Kidney capillary endothelial cell (primary cell): ENCODE data around the gene PTAFR.
"Not testable (repeated sequence)": the region's sequence is repeated elsewhere in the genome, so short reads cannot be mapped to it uniquely, and the experiment has no call there.

Experiments used
- DNase-seq: peaks from one replicate; pipeline ENCODE4 v3.0.0-alpha.2; 2018; ENCODE audit warnings: low spot score

The PTAFR gene

GRCh38 chr1:28145728-28146127, 30.8 kb downstream of the PTAFR start:
- DNase-seq: no peak

- no peak for DNase-seq
These were observed 32.0 kb downstream of the PTAFR start for GRCh38 chr1:28144203-28145135.

GRCh38 chr1:28143496-28144202, 32.8 kb downstream of the PTAFR start:
- DNase-seq: no peak

GRCh38 chr1:28141685-28142084, 34.8 kb downstream of the PTAFR start:
- DNase-seq: no peak

DNA sequence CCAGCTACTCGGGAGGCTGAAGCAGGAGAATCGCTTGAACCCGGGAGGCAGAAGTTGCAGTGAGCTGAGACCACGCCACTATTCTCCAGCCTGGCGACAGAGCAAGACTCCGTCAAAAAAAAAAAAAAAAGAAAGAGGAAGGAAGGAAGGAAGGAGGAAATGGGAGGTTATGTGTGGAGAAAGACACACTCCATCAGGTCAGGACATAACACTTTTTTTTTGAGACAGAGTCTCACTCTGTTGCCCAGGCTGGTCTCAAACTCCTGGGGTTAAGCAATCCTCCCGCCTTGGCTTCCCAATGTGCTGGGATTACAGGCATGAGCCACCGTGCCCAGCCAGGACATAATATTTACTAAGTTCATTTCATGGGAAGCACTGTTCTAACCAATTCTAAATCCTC, 36.6 kb downstream of the PTAFR start:
- DNase-seq: not testable (repeated sequence)

GRCh38 chr1:28139025-28139712, 37.3 kb downstream of the PTAFR start:
- DNase-seq: no peak

DNA sequence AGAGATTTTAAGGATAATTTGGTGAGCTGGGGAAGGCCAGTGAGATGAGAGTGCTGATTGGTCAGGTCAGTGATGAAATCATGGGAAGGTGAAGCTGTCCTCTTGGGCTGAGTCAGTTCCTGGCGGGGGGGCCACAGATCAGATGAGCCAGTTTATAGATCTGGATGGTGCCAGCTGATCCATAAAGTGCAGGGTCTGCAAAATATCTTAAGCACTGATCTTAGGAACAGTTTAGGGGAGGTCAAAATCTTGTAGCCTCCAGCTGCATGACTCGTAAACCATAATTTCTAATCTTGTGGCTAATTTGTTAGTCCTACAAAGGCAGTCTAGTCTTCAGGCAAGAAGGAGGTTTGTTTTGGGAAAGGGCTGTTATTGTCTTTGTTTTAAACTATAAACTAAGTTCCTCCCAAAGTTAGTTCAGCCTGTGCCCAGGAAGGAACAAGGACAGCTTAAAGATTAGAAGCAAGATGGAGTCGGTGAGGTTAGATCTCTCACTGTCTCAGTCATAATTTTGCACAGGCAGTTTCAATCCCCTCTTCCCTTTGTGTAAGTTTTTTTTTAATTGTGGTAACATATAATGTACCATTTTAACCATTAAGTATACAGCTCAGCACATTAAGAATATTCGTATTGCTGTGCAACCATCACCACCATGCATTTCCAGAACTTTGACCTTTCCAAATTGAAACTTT, 39.4 kb downstream of the PTAFR start:
- no peak for DNase-seq

DNA sequence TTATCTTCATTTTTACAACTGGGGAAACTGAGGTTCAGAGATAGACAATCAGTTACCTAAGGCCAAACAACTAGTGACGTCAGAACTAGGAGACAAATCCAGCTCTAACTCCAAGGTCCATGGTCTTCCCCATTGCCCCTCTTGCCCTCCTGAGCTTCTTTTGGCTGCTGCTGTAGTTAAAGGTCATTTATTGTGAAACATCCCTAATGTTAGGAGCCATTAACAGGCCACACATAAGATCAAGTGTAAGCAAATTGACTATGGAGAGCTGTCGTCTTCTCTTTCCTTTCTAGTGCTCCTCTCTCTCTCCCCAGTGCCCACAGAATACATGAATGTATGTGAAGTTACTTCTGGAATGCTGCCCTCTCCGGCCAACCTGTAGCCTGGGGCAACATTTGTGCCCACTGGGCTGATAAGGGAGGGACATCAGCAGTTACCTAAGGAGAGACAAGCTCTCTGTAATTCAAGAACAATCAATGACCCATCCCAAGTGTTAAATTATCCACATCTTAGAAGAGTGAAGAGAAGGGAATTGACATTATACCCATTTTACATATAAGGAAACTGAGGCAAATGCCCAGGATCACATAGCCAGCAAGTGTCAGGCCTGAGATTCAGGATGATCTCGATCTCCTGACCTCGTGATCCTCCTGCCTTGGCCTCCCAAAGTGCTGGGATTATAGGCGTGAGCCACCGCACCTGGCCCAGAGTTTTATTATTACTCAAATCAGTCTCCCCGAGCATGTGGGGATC, 40.1 kb downstream of the PTAFR start:
- DNase-seq: no peak

GRCh38 chr1:28135371-28136168, 40.9 kb downstream of the PTAFR start:
- DNase-seq: no peak

DNA sequence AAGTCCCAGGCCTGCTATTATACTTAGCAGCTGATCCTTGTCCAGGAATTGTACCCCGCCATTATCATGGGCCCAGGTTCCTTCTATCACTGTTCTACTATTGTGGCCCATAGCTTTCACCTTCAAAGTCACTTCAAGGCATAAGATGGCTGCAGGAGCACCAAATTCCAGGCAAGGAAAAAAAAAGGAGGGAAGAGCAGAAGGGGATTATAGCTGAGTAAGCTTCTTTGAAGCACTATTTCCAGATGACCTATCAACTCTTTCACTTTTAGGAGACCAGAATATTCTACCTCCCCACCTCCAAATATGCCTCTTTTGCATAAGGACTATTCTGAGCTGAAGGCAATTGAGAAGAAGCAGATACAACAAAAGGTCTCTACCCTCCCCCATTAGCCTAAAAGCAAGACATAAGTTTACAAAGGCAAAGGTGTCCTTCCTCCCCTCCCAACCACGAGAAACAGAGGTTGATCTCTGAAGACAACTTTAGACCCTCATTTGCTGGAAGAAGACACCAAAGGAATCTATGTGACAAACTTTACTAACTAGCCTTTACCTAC, 41.8 kb downstream of the PTAFR start:
- no peak for DNase-seq

- no peak for DNase-seq
These were observed 44.0 kb downstream of the PTAFR start for GRCh38 chr1:28132171-28133167.

DNA sequence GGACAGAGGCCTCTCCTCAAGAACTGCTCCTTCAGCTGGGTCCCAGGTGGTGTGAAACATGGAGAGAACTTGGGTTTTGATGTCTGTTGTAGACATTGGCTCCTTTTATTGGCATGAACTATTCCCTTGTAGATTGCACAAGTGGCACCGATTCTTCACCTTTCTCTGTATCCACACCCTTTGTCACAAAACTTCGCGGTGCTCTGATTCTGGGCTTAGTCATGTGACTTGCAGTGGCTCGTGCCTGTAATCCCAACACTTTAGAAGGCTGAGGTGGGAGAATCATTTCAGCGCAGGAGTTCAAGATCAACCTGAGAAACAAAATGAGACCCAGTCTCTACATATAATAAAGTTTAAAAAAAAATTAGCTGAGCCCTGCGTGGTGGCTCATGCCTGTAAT, 45.6 kb downstream of the PTAFR start:
- no peak for DNase-seq

DNA sequence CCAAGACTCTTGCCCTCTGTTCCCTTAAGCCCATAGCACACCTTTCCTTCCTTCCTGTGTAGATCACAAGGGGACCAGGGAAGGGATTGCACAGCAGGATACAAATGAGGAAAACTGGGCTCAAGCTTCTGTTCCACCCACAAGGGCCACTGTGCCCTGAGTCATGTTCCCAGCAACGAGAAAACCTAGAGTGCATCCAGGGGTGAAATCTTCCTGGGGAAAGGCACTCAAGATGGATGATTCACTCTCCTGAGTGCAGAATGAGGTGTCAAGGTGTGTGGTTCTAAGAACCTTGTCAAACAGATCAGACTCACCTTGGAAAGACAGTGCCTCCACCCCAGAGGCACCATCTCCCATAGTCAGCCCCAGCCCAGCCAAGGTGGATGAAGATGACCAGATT, 47.3 kb downstream of the PTAFR start:
- no peak for DNase-seq

DNA sequence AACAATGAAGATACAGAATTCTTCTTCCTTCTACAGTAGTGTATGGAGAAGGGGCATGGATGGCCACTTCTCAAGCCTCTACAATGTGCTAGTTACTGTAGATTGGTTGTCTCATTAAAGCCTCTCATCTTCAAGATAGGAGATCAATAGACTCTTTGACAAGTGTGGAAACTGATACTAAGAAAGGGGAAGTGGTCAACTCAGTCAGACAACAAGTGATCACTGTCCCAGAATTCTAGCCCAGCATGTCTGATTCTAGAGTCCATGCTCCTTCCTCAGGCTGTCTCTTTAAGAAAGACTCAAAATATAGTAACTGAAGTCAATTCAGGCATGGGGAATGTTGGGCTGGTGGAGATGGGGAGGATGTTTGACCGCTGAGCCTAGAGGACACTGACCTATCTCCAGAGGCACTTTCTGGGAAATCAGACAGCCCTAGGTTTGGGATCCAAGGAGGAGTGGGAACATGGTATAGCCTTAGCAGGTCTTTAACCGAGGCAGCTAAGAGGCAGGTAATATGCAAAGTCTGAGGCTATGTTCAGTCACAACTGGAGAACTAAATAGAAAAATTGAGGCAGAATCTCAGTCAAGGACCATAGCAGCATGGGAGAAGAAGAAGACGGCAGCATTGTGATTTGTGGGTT, 48.8 kb downstream of the PTAFR start:
- no peak for DNase-seq

DNA sequence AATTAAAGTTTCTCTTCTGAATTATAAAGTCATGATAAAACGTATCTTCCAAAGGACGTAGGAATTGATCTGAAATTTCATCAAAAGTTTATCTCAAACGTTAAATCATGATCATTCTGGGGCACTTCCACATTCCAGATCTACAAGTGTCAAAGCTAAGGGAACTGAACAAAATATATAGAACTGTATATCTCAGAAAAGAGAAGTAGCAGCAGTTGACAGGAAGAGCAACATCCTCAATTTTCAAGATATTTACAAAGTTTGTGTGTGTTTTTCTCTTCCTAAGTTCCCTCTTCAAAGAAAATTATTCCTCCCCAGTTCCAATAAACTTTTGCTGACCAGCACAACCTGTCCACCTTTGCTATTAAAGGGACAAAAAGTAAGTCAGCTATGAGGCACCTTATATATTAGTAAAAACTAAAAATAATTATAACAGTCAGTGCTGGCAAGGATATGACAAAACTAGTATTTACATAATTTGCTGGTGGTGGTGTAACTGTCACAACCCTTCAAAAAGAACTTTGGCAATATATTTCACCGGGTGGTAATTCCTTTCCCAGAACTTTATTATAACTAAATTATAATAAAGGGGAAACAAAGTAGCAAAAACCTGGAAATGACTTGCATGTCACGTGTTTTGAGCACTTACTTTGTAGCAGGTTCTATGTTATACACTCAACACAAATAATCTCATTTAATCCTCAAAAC, 49.6 kb downstream of the PTAFR start:
- DNase-seq: no peak

GRCh38 chr1:28126212-28126611, 50.3 kb downstream of the PTAFR start:
- DNase-seq: no peak

DNA sequence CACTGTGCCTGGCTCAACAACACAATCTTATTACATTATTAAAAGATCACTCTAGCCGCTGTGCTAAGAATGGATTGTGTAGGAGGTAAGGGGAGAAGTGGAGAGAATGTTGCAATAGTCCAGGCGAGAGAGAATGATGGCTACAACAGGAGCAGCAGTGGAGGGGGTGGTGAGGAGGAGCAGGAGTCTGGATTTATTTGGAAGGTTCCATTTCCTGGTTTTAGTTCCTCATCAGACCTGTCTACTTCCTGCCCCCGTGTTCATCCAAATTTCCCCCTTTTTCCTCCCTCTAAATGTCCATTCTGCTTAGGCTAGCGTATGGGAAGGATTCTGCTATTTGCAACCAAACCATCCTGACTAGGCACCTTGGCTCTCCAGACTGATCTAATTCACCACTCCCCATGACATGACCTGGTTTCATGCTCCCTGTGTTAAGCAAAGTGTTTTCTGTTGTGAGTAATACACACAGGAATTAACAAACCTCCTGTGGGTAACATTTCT, 53.0 kb downstream of the PTAFR start:
- DNase-seq: no peak

DNA sequence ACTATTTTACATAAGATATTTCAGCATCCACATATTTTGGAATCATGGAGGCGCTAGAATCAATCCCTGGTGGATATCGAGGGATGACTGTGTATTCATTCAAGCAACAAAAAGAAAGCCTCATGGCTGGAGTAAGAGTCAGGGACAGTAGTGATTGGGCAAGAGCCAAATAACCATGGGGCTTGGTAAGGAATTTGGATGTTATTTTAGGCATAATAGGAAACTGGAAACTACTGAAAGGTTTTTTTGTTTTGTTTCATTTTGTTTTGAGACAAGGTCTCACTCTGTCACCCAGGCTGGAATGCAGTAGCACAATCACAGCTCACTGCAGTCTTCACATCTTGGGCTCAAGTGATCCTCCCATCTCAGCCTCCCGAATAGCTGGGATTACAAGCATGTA, 54.3 kb downstream of the PTAFR start:
- no peak for DNase-seq
